ENCODE measurements around the gene SMTN. TPM values are rescaled to one million over a fixed set of nuclear protein-coding genes. Genes with fewer than 3 reads are reported as not detected.

The SMTN gene
- total and polyA plus RNA-seq, 9 donors = 23.1 to 238 (median 61.2) TPM

DNA sequence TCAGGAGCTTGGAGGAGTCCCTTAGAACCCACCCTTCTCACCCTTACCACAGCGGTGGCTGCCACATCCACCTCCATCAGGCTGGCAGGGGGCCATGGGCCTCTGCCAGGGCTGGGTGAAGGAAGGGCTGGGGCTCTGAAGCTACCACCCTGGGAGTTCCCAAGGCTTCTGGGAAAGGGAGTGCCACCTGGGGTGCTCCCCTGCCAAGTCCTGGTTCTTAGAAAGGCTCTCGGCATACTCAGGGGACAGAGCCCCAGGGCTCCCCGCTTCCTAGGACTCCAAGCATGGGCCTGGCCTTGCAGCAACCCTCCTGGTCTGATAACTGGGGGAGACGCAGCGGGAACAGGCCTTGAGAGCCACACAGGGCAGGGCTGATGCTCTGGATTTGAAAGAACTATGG lies 59.6 kb downstream of the SMTN start:
- DNase-seq = peak in 1 of 5 donors; percentile 6
- no peaks in the 10 kb centered on the region for H3K4me1 ChIP-seq (ENCODE audit: insufficient read depth)
- H3K9me3 ChIP-seq = no peaks in the 10 kb centered on the region
- 69 to 77% (median 70%) methylated on average over 5 of the region's 5 CpGs for WGBS, 3 donors
- intact Hi-C loops (cut with DNase I) = loop anchor here in 2 of 4 donors (5.0 to 10.0 kb wide), 3 partner anchors 46 to 506 kb away; partner anchors contain the start of gene SLC35E4 (in 1 of the 2)
- no peak overlapping the region for H3K4me3 ChIP-seq
- no peaks in the 10 kb centered on the region for H3K36me3 ChIP-seq
- TF ChIP-seq EP300 (IDR thresholded peaks at IDR 0.05) (no peak), POLR2A (IDR thresholded peaks at IDR 0.05) (no peak)
- TF ChIP-seq, protein P1, sequence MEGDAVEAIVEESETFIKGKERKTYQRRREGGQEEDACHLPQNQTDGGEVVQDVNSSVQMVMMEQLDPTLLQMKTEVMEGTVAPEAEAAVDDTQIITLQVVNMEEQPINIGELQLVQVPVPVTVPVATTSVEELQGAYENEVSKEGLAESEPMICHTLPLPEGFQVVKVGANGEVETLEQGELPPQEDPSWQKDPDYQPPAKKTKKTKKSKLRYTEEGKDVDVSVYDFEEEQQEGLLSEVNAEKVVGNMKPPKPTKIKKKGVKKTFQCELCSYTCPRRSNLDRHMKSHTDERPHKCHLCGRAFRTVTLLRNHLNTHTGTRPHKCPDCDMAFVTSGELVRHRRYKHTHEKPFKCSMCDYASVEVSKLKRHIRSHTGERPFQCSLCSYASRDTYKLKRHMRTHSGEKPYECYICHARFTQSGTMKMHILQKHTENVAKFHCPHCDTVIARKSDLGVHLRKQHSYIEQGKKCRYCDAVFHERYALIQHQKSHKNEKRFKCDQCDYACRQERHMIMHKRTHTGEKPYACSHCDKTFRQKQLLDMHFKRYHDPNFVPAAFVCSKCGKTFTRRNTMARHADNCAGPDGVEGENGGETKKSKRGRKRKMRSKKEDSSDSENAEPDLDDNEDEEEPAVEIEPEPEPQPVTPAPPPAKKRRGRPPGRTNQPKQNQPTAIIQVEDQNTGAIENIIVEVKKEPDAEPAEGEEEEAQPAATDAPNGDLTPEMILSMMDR (IDR thresholded peaks at IDR 0.05) = no peak
- H3K27ac ChIP-seq = no peak overlapping the region
- H3K27me3 ChIP-seq = no peaks in the 10 kb centered on the region

DNA sequence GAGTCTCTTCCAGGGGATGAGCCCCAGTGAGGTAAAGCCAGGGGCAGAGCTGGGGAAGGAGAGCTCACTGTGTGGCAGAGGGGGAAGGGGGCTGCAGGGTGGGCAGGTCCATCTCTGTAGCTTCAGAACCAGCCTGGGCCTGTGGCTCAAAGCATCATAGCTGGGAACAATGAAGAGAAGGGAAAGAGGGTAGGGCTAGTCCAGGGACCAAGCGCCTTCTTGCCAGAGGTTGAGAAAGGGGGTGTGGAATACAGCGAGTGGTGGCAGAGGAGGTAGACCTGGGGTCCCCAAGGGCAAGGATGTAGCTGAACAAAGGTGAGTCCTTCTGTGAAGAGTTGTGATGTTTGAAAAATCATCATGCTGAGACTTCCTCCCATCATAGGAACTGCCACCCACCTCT lies 60.4 kb downstream of the SMTN start:
- H3K9me3 ChIP-seq = no peaks in the 10 kb centered on the region
- WGBS, 3 donors = 75 to 80% (median 80%) methylated on average over 2 of the region's 2 CpGs
- H3K4me3 ChIP-seq = no peak overlapping the region
- DNase-seq = peak in 1 of 5 donors; percentile 3
- H3K27me3 ChIP-seq = no peaks in the 10 kb centered on the region
- TF ChIP-seq EP300 (IDR thresholded peaks at IDR 0.05) (no peak), POLR2A (IDR thresholded peaks at IDR 0.05) (no peak)
- TF ChIP-seq, protein P1 (IDR thresholded peaks at IDR 0.05) = no peak
- no peaks in the 10 kb centered on the region for H3K36me3 ChIP-seq
- intact Hi-C loops (cut with DNase I) = loop anchor here in 2 of 4 donors (5.0 to 10.0 kb wide), 3 partner anchors 47 to 507 kb away; partner anchors contain the start of gene SLC35E4 (in 1 of the 2)
- H3K4me1 ChIP-seq (ENCODE audit: insufficient read depth) = no peaks in the 10 kb centered on the region
- no peak overlapping the region for H3K27ac ChIP-seq

DNA sequence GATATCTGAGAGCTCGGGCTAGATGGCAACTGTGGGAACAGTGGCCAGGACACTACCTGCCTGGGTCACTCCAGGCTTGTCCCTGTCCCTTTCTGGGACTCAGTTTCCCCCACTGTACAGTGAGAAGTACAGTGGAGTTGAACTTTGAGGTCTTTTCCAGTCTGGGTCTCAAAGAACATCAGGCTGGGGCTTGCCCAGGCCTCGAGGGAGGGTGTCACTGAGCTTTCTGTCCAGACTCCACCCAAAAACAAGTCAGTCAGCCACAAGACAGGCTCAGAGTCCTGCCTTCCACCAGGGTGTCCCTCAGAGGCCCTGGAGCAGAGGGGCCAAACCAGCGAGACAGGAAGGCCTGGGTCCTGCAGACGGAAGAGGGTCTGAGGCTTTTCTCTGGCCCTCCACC lies 61.2 kb downstream of the SMTN start:
- TF ChIP-seq, protein P1 (IDR thresholded peaks at IDR 0.05) = no peak
- TF ChIP-seq EP300 (IDR thresholded peaks at IDR 0.05) = no peak
- TF ChIP-seq POLR2A (IDR thresholded peaks at IDR 0.05) = no peak
- Histone ChIP-seq H3K27ac (no peak overlapping the region), H3K9me3 (no peaks in the 10 kb centered on the region), H3K4me1 (ENCODE audit: insufficient read depth) (no peaks in the 10 kb centered on the region), H3K4me3 (no peak overlapping the region), H3K27me3 (no peaks in the 10 kb centered on the region), H3K36me3 (no peaks in the 10 kb centered on the region)
- 80 to 84% (median 80%) methylated on average over 4 of the region's 4 CpGs for WGBS, 3 donors
- DNase-seq = no peak
- intact Hi-C loops (cut with DNase I) = loop anchor here in 2 of 4 donors (5.0 to 10.0 kb wide), 3 partner anchors 47 to 507 kb away; partner anchors contain the start of gene SLC35E4 (in 1 of the 2)

DNA sequence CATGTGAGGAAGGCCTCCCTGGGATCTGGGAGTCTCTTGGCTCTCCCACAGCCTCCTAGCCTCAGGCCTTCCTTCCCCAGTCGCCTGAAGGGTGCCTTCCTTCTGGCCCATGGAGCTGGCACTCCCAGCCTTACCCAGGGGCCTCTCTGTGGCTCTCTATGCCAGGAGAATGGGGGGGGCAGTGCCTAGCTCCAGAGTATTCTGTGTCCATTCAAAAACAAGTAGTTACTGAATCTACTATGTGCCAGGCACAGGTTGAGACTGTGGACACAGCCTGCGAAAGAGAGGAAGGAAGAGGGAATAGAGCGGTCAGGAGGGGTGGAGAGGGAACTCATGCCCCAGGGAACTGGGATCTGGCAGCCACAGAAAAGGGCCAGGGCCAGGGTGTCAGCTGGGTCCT lies 61.9 kb downstream of the SMTN start:
- DNase-seq = peak in 1 of 5 donors; percentile 2
- intact Hi-C loops (cut with DNase I) = loop anchor here in 2 of 4 donors (5.0 to 10.0 kb wide), 3 partner anchors 48 to 508 kb away; partner anchors contain the start of gene SLC35E4 (in 1 of the 2)
- no peak overlapping the region for H3K27ac ChIP-seq
- H3K9me3 ChIP-seq = no peaks in the 10 kb centered on the region
- 61 to 72% (median 70%) methylated on average over 3 of the region's 3 CpGs for WGBS, 3 donors
- H3K4me1 ChIP-seq (ENCODE audit: insufficient read depth) = no peaks in the 10 kb centered on the region
- no peak for TF ChIP-seq EP300 (IDR thresholded peaks at IDR 0.05)
- no peak for TF ChIP-seq POLR2A (IDR thresholded peaks at IDR 0.05)
- TF ChIP-seq, protein P1 (IDR thresholded peaks at IDR 0.05) = no peak
- H3K4me3 ChIP-seq = no peak overlapping the region
- no peaks in the 10 kb centered on the region for H3K27me3 ChIP-seq
- H3K36me3 ChIP-seq = no peaks in the 10 kb centered on the region
